IMR-90 (cell line): ENCODE data around the gene NDUFAF8.

Experiments used
- CHD1 ChIP-seq: IDR thresholded peaks from 2 replicates; pipeline ENCODE4 v1.6.1; 2012; ENCODE audit warnings: low read depth, low read length, improper control_type of control experiment
- FOS ChIP-seq: fragments of 150-350 bp; IDR thresholded peaks from 2 replicates; pipeline ENCODE4 v1.6.1; 2016; ENCODE audit warnings: low read depth, low read length
- MAZ ChIP-seq: IDR thresholded peaks from 2 replicates; pipeline ENCODE4 v1.6.1; 2012; ENCODE audit warnings: low read depth, mild to moderate bottlenecking, low read length, improper control_type of control experiment, moderate library complexity, borderline replicate concordance
- MXI1 ChIP-seq: IDR thresholded peaks from 2 replicates; pipeline ENCODE4 v1.6.1; 2012; ENCODE audit warnings: low read depth, mild to moderate bottlenecking, low read length, moderate library complexity, borderline replicate concordance
- NFE2L2 ChIP-seq: fragments of 150-350 bp; IDR thresholded peaks from 2 replicates; pipeline ENCODE4 v1.6.1; 2016; ENCODE audit warnings: low read depth, mild to moderate bottlenecking, low read length
- POLR2A ChIP-seq: IDR thresholded peaks from 2 replicates; pipeline ENCODE4 v1.6.1; 2012; ENCODE audit warnings: mild to moderate bottlenecking, low read depth, low read length
- RAD21 ChIP-seq: IDR thresholded peaks from 2 replicates; pipeline ENCODE4 v1.6.1; 2012; ENCODE audit warnings: low read length, improper control_type of control experiment
- RCOR1 ChIP-seq: IDR thresholded peaks from 2 replicates; pipeline ENCODE4 v1.6.1; 2012; ENCODE audit warnings: mild to moderate bottlenecking, low read length, improper control_type of control experiment; ENCODE audit not compliant: insufficient replicate concordance
- RFX5 ChIP-seq: IDR thresholded peaks from 2 replicates; pipeline ENCODE4 v1.8.0; 2012; ENCODE audit warnings: low read depth, mild to moderate bottlenecking, low read length, moderate library complexity
- TF ChIP-seq, protein P1 (sequence below): conservative IDR thresholded peaks from 2 replicates; pipeline ENCODE4 v1.5.1; 2012; ENCODE audit warnings: mild to moderate bottlenecking, low read depth, low read length, improper control_type of control experiment
- TF ChIP-seq, protein P2 (sequence below): fragments of 150-350 bp; IDR thresholded peaks from 2 replicates; pipeline ENCODE4 v1.6.1; 2017; ENCODE audit warnings: mild to moderate bottlenecking, antibody characterized with exemption, low read length, low read depth
- TF ChIP-seq, protein P3 (sequence below): fragments of 150-350 bp; IDR thresholded peaks from 2 replicates; pipeline ENCODE4 v1.6.1; 2016; ENCODE audit warnings: low read depth, mild to moderate bottlenecking, low read length, moderate library complexity, borderline replicate concordance

DNA sequence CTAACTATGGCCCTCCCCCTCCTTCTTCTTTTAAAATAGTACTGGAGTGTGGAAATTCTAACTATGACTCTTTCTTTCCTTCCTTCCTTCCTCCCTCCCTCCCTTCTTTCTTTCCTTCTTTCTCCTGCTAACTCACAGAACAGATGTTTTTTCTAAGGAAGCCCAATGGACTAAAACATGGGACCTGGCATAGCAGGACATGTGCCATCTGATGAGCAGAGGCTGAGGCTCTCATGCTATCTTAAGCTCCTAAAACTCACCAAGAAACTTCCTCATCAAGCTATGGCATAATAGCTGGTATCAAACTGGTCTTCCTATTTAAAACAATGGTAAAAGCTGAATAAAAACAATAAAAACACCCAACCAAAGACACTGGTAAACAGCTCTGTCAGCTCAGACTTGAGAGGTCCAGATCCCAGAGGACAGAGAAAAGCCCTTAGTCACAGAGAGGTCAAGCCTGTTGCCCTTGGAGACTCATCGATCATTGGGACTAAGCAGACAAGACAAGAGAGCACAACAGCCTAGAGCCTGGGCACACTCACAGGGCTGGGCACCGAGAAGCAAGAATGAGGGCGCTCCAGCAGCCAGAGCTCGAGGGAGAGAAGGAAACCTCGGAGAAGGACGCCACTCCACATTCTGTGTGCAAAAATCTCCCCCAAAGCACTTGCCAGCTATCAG lies 28.4 kb downstream of the NDUFAF8 start:
- TF ChIP-seq, protein P1, sequence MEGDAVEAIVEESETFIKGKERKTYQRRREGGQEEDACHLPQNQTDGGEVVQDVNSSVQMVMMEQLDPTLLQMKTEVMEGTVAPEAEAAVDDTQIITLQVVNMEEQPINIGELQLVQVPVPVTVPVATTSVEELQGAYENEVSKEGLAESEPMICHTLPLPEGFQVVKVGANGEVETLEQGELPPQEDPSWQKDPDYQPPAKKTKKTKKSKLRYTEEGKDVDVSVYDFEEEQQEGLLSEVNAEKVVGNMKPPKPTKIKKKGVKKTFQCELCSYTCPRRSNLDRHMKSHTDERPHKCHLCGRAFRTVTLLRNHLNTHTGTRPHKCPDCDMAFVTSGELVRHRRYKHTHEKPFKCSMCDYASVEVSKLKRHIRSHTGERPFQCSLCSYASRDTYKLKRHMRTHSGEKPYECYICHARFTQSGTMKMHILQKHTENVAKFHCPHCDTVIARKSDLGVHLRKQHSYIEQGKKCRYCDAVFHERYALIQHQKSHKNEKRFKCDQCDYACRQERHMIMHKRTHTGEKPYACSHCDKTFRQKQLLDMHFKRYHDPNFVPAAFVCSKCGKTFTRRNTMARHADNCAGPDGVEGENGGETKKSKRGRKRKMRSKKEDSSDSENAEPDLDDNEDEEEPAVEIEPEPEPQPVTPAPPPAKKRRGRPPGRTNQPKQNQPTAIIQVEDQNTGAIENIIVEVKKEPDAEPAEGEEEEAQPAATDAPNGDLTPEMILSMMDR, result no peak
- no peak for TF ChIP-seq RFX5
- no peak for TF ChIP-seq POLR2A
- no peak for TF ChIP-seq CHD1
- no peak for TF ChIP-seq MXI1
- no peak for TF ChIP-seq RAD21
- no peak for TF ChIP-seq NFE2L2
- TF ChIP-seq, protein P2, sequence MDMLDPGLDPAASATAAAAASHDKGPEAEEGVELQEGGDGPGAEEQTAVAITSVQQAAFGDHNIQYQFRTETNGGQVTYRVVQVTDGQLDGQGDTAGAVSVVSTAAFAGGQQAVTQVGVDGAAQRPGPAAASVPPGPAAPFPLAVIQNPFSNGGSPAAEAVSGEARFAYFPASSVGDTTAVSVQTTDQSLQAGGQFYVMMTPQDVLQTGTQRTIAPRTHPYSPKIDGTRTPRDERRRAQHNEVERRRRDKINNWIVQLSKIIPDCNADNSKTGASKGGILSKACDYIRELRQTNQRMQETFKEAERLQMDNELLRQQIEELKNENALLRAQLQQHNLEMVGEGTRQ, result no peak
- no peak for TF ChIP-seq RCOR1
- no peak for TF ChIP-seq MAZ
- no peak for TF ChIP-seq FOS
- TF ChIP-seq, protein P3, sequence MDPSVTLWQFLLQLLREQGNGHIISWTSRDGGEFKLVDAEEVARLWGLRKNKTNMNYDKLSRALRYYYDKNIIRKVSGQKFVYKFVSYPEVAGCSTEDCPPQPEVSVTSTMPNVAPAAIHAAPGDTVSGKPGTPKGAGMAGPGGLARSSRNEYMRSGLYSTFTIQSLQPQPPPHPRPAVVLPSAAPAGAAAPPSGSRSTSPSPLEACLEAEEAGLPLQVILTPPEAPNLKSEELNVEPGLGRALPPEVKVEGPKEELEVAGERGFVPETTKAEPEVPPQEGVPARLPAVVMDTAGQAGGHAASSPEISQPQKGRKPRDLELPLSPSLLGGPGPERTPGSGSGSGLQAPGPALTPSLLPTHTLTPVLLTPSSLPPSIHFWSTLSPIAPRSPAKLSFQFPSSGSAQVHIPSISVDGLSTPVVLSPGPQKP, result no peak
